PC-3 (cell line): ENCODE data around the gene TMEM45A. TPM values are rescaled to one million over a fixed set of nuclear protein-coding genes. Genes with fewer than 3 reads are reported as not detected.

ENCODE experiments used
- ATAC-seq: fragments of 200-7000 bp; cut with Tn5 transposase; 2 replicates; pipeline ENCODE4 v1.9.1; 2020; ENCODE audit warnings: mild to moderate bottlenecking, moderate library complexity
- BruUV-seq: library from RNA; stranded (reverse); fragments of 400-500 nt; replicated peaks from 2 replicates; lab custom pipeline; 2021; lab: Mats Ljungman, UMichigan
- CTCF ChIA-PET: fragments of 300-600 bp; sonication (Branson Sonifier 250); formaldehyde crosslinking; loops from one replicate; lab custom pipeline; 2022; ENCODE audit warnings: antibody characterized with exemption; lab: Charles Lee
- POLR2A ChIA-PET: fragments of 300-600 bp; sonication (Branson Sonifier 250); formaldehyde crosslinking; loops from one replicate; lab custom pipeline; 2022; ENCODE audit warnings: antibody characterized with exemption; ENCODE audit not compliant: unreplicated experiment; lab: Charles Lee
- DNase-seq: peaks from one replicate; pipeline ENCODE4 v3.0.0-alpha.2; 2015
- H2AFZ ChIP-seq: fragments of 300-600 bp; sonication (generic); 2 replicates; pipeline ENCODE4 v1.6.0; 2016; ENCODE audit warnings: antibody characterized with exemption, low read length
- H3F3A ChIP-seq: fragments of 300-600 bp; sonication (generic); one replicate; pipeline ENCODE4 v1.6.0; 2017; ENCODE audit warnings: antibody characterized with exemption, low read length, control low read depth, mild to moderate bottlenecking; ENCODE audit not compliant: unreplicated experiment
- H3K27ac ChIP-seq: fragments of 300-600 bp; sonication (generic); 2 replicates; pipeline ENCODE4 v1.5.1; 2016; ENCODE audit warnings: mild to moderate bottlenecking, low read length
- H3K27me3 ChIP-seq: fragments of 300-600 bp; sonication (generic); 2 replicates; pipeline ENCODE4 v1.6.1; 2016; ENCODE audit warnings: low read length, mixed read lengths
- H3K36me3 ChIP-seq: fragments of 300-600 bp; sonication (generic); 2 replicates; pipeline ENCODE4 v1.6.1; 2016; ENCODE audit warnings: low read depth, mixed run types, low read length, mixed read lengths
- H3K4me1 ChIP-seq: fragments of 300-600 bp; sonication (generic); 2 replicates; pipeline ENCODE4 v1.5.1; 2016; ENCODE audit warnings: low read length; ENCODE audit not compliant: insufficient read depth
- H3K4me2 ChIP-seq: fragments of 300-600 bp; sonication (generic); 2 replicates; pipeline ENCODE4 v1.6.0; 2016; ENCODE audit warnings: low read length
- H3K4me3 ChIP-seq: fragments of 300-600 bp; sonication (generic); 2 replicates; pipeline ENCODE4 v1.5.1; 2016; ENCODE audit warnings: mild to moderate bottlenecking, low read length, mixed read lengths
- H3K79me2 ChIP-seq: fragments of 300-600 bp; sonication (generic); 2 replicates; pipeline ENCODE4 v1.6.1; 2017; ENCODE audit warnings: low read length, mixed read lengths
- H3K9ac ChIP-seq: fragments of 300-600 bp; sonication (generic); 2 replicates; pipeline ENCODE4 v1.6.0; 2016; ENCODE audit warnings: mild to moderate bottlenecking, low read length
- H3K9me2 ChIP-seq: fragments of 300-600 bp; sonication (generic); replicated peaks from 2 replicates; pipeline ENCODE4 v1.6.1; 2016; ENCODE audit warnings: mixed run types, low read length, mixed read lengths
- H3K9me3 ChIP-seq: fragments of 300-600 bp; sonication (generic); 2 replicates; pipeline ENCODE4 v1.6.1; 2016; ENCODE audit warnings: low read length, mixed read lengths
- H4K20me1 ChIP-seq: fragments of 300-600 bp; sonication (generic); 2 replicates; pipeline ENCODE4 v1.6.1; 2016; ENCODE audit warnings: low read length, mixed read lengths
- EZH2 ChIP-seq: fragments of 300-600 bp; sonication (generic); IDR thresholded peaks from one replicate; pipeline ENCODE4 v1.6.1; 2017; ENCODE audit warnings: antibody characterized with exemption, mild to moderate bottlenecking, low read length; ENCODE audit not compliant: unreplicated experiment
- EZH2phosphoT487 ChIP-seq: fragments of 300-600 bp; sonication (generic); IDR thresholded peaks from 2 replicates; pipeline ENCODE4 v1.6.1; 2018; ENCODE audit warnings: mild to moderate bottlenecking, antibody characterized with exemption, low read length, borderline replicate concordance
- intact Hi-C: fragments of 100-400 bp; cut with micrococcal nuclease; formaldehyde crosslinking; loops from 2 replicates; pipeline ENCODE4 v1.9.0; 2023
- total RNA-seq: library from RNA; depleted of rRNA; stranded (reverse); fragments of >200 nt; gene quantifications from 2 replicates; pipeline ENCODE4 v1.2.3, GENCODE V29; 2014
- TF ChIP-seq, protein P1 (sequence below): fragments of 300-600 bp; sonication (generic); conservative IDR thresholded peaks from 2 replicates; pipeline ENCODE4 v1.5.1; 2017; ENCODE audit warnings: antibody characterized with exemption, low read depth, mild to moderate bottlenecking, low read length

TMEM45A gene
- total RNA-seq, 1 experiment from 2014 or later, result 7.6 TPM

DNA sequence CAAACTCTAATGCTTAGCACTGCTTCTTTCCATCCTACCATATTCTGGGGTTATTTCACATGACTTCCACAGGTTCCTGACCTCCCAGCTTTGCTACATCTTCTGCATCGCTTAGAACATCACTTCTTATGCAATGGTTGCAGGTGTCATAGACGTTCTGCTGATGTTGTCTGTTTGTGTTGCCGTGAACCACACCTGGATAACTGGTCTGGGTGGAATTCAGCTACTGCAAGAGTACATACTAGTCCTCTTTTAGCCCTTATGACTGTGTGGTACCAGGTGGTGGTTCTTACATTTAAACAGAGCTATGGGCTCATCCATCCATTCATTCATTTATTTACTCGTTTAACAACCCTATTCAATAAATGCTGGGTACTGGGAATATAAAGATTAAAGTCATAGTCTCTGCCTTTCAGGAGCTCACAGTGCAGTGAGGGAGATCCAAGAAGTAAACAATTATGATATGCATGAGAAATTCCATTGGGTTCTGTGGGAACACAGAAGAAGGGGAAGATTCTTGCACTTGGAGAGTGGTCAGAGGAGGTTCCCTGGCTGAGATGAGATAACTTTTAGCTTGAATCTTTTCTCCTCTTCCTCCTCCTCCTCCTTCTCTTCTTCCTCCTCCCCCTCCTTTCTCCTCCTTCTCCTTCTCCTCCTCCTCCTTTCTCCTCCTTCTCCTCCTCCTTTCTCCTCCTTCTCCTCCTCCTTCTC is 30.8 kb downstream of the TMEM45A start:
- no peak for DNase-seq
- H3F3A ChIP-seq, result no peaks in the 10 kb centered on the region
- H3K4me3 ChIP-seq, result no peak overlapping the region
- no peaks in the 10 kb centered on the region for H3K9me3 ChIP-seq
- no peak overlapping the region for H3K27ac ChIP-seq
- ATAC-seq, result no peak
- H4K20me1 ChIP-seq, result no peaks in the 10 kb centered on the region
- no peak overlapping the region for H2AFZ ChIP-seq
- CTCF ChIA-PET, result no interaction called here
- POLR2A ChIA-PET, result no interaction called here
- no peaks in the 10 kb centered on the region for H3K9me2 ChIP-seq
- H3K4me1 ChIP-seq, result peaks cover 13% of the 10 kb centered on the region
- intact Hi-C loops, result no loop called here
- no peak overlapping the region for H3K9ac ChIP-seq
- no TSS peak for BruUV-seq
- no peaks in the 10 kb centered on the region for H3K79me2 ChIP-seq
- H3K4me2 ChIP-seq, result no peak overlapping the region
- H3K27me3 ChIP-seq, result no peaks in the 10 kb centered on the region
- TF ChIP-seq, protein P1, sequence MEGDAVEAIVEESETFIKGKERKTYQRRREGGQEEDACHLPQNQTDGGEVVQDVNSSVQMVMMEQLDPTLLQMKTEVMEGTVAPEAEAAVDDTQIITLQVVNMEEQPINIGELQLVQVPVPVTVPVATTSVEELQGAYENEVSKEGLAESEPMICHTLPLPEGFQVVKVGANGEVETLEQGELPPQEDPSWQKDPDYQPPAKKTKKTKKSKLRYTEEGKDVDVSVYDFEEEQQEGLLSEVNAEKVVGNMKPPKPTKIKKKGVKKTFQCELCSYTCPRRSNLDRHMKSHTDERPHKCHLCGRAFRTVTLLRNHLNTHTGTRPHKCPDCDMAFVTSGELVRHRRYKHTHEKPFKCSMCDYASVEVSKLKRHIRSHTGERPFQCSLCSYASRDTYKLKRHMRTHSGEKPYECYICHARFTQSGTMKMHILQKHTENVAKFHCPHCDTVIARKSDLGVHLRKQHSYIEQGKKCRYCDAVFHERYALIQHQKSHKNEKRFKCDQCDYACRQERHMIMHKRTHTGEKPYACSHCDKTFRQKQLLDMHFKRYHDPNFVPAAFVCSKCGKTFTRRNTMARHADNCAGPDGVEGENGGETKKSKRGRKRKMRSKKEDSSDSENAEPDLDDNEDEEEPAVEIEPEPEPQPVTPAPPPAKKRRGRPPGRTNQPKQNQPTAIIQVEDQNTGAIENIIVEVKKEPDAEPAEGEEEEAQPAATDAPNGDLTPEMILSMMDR, result no peak
- no peak for TF ChIP-seq EZH2
- no peak for TF ChIP-seq EZH2phosphoT487
- H3K36me3 ChIP-seq, result no peaks in the 10 kb centered on the region

DNA sequence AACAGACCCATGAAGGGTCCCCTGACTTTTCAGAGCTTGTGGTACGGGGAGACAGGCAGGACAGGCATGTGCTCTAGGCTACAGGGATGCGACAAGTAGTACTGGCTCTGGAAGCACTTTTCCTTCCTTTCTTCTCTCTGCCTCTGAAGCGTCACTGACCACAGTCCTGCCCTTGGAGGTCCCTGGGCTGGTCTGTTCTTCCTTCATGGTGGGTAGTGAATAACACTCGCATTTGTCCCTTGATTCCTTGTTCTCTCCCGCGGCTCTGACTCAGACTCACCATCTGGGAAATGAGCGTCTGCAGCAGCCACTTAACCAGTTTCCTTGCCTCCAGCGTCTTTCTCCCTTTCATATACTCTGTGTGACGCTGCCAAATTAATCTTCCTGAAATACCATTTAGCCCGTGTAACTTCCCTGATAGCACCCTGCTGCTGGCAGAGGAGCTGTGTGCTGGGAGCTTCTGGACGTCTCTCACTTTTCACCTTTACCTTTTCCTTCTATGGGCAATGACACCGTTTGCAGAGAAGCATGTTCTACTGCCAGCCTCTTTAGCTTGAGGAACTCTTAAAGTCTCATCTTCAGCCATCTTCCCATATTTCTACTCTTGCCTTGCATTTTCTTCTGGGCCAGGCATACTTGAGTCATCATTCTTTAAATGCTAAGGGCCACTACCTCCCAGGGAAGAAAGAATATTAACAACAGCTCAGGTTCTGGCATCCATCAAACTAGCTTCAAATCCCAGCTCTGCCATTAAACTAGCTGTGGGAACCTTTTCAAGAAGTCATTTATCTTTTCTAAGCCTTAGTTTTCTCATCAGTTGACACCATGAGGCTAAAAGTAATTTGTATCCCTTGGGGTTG is 33.6 kb downstream of the TMEM45A start:
- intact Hi-C loops, result no loop called here
- no peaks in the 10 kb centered on the region for H3K9me2 ChIP-seq
- H3K27ac ChIP-seq, result peak overlapping the region; percentile 73
- peak overlapping the region; percentile 9 for H3K4me2 ChIP-seq
- no TSS peak for BruUV-seq
- H2AFZ ChIP-seq, result peak overlapping the region; percentile 13; the same call in 1 of the 2 replicates
- peak; percentile 24 for ATAC-seq
- ChIA-PET POLR2A (no interaction called here), CTCF (no interaction called here)
- no peaks in the 10 kb centered on the region for H3K9me3 ChIP-seq
- H3K4me3 ChIP-seq, result no peak overlapping the region; the same call in 1 of the 2 replicates
- no peak for TF ChIP-seq EZH2phosphoT487
- no peak for TF ChIP-seq EZH2
- TF ChIP-seq, protein P1, result no peak
- no peaks in the 10 kb centered on the region for H3F3A ChIP-seq
- H3K27me3 ChIP-seq, result no peaks in the 10 kb centered on the region
- H3K9ac ChIP-seq, result peak overlapping the region; percentile 23; the same call in 1 of the 2 replicates
- no peaks in the 10 kb centered on the region for H3K79me2 ChIP-seq
- H3K4me1 ChIP-seq, result peaks cover 13% of the 10 kb centered on the region
- DNase-seq, result peak; percentile 81
- no peaks in the 10 kb centered on the region for H4K20me1 ChIP-seq
- no peaks in the 10 kb centered on the region for H3K36me3 ChIP-seq
